Fibroblast of lung (primary cell): ENCODE results near the gene OR52I1. TPM values are rescaled to one million over a fixed set of nuclear protein-coding genes. Genes with fewer than 3 reads are reported as not detected.

Source experiments
- DNase-seq, 2 donors: peaks; one replicate each; pipeline versions ENCODE4 v3.0.0 to v3.0.0-alpha.2; 2010; ENCODE audit warnings: low read depth in 2 of 2
- H2AFZ ChIP-seq: 2 replicates; pipeline ENCODE4 v1.5.1; 2012; ENCODE audit warnings: low read length, control low read depth, inconsistent platforms
- H3K27ac ChIP-seq: 2 replicates; pipeline ENCODE4 v1.5.1; 2011; ENCODE audit warnings: low read length, control low read depth; ENCODE audit not compliant: insufficient read depth
- H3K27me3 ChIP-seq: 2 replicates; pipeline ENCODE4 v1.5.1; 2011; ENCODE audit warnings: mild to moderate bottlenecking, low read length; ENCODE audit not compliant: control insufficient read depth, insufficient read depth
- H3K36me3 ChIP-seq: 2 replicates; pipeline ENCODE4 v1.5.1; 2011; ENCODE audit warnings: low read length; ENCODE audit not compliant: control insufficient read depth, insufficient read depth
- H3K4me1 ChIP-seq: 2 replicates; pipeline ENCODE4 v1.5.1; 2011; ENCODE audit warnings: low read length; ENCODE audit not compliant: control insufficient read depth, insufficient read depth; ENCODE audit errors: extremely low read depth
- H3K4me2 ChIP-seq: 2 replicates; pipeline ENCODE4 v1.5.1; 2011; ENCODE audit warnings: low read length, control low read depth; ENCODE audit not compliant: insufficient read depth; ENCODE audit errors: extremely low read depth
- H3K4me3 ChIP-seq, 4 experiments: fragments of 200-600 bp in 1 of 4; sonication (generic) in 1 of 4; replicated peaks in 1 of 4; 2 replicates each; pipeline ENCODE4 v1.5.1; 2011 to 2016; ENCODE audit warnings: low read length in 4 of 4, low read depth in 3 of 4, mild to moderate bottlenecking in 3 of 4, control low read depth in 2 of 4, inconsistent platforms in 1 of 4, mixed read lengths in 1 of 4; ENCODE audit not compliant: insufficient read depth in 1 of 4; ENCODE audit errors: control extremely low read depth in 1 of 4
- H3K79me2 ChIP-seq: 2 replicates; pipeline ENCODE4 v1.5.1; 2012; ENCODE audit warnings: mild to moderate bottlenecking, low read length, inconsistent platforms; ENCODE audit not compliant: control insufficient read depth, insufficient read depth
- H3K9ac ChIP-seq: 2 replicates; pipeline ENCODE4 v1.5.1; 2011; ENCODE audit warnings: mild to moderate bottlenecking, low read length, control low read depth; ENCODE audit not compliant: insufficient read depth
- H3K9me3 ChIP-seq: 2 replicates; pipeline ENCODE4 v1.5.1; 2012; ENCODE audit warnings: low read depth, low read length; ENCODE audit not compliant: control insufficient read depth, insufficient read depth
- H4K20me1 ChIP-seq: 2 replicates; pipeline ENCODE4 v1.5.1; 2011; ENCODE audit warnings: low read length; ENCODE audit not compliant: control insufficient read depth, insufficient read depth; ENCODE audit errors: extremely low read depth
- EZH2 ChIP-seq: IDR thresholded peaks from 2 replicates; pipeline ENCODE4 v1.5.1; 2012; ENCODE audit warnings: low read length, control low read depth, mild to moderate bottlenecking; ENCODE audit errors: missing control alignments
- polyA plus RNA-seq, 2 donors: library from polyadenylated mRNA; depleted of rRNA in 1 of 2; stranded (reverse) in 1 of 2; unstranded in 1 of 2; fragments of >200 nt; gene quantifications; 2 replicates each; pipeline ENCODE4 v1.2.1, GENCODE V29; 2011 to 2012; ENCODE audit warnings: missing spikeins in 1 of 2
- total RNA-seq: library from RNA; depleted of rRNA; stranded (reverse); fragments of >200 nt; gene quantifications from 2 replicates; pipeline ENCODE4 v1.2.1, GENCODE V29; 2014
- TF ChIP-seq, protein P1 (sequence below), 2 donors: IDR thresholded peaks in 1 of 2; conservative IDR thresholded peaks in 1 of 2; 1 replicate in 1 of 2; 2 replicates in 1 of 2; pipeline ENCODE4 v1.5.1; 2011 to 2012; ENCODE audit warnings: low read length in 2 of 2, control low read depth in 1 of 2, inconsistent platforms in 1 of 2, low read depth in 1 of 2, mild to moderate bottlenecking in 1 of 2

OR52I1 gene
- total and polyA plus RNA-seq, 2 donors (not counting 1 experiment from before 2014, with no cell fraction given) = not detected

- Histone ChIP-seq H2AFZ (no peak overlapping the region), H3K9me3 (no peaks in the 10 kb centered on the region)
Measured at GRCh38 chr11:4547416-4547815, 46.4 kb upstream of the OR52I1 start.

DNA sequence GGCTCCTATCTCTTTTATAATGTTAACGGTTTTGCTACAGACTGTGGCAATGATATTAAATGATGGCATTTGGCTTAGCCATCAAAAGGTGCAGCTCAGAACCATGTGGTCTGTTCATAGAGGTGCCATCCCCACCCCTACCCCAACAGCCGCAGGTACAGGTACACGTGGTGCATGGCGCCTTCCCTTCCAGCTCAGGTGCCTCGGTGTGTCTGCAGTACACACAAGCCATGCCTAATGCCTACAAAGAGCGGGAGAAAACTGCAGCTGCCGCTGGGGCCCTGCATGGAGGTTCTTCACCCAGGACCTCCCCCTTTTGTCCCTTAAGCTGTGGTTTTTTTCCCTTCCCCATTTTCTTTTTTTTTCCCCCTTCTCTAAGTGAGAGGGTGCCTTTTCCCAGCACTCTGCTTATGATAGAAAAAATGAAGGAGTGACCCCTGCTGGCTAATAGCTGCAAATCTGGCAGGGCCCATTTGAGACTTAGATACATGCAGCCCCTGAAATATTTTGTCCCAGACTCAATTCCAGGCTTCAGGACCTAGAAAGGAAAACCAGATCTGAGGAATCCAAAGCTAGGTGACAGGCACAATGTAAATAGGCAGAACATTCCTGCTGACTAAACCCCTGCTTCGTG, 42.4 kb upstream of the OR52I1 start:
- H3K9ac ChIP-seq = no peak overlapping the region
- H4K20me1 ChIP-seq = no peaks in the 10 kb centered on the region
- TF ChIP-seq, protein P1, sequence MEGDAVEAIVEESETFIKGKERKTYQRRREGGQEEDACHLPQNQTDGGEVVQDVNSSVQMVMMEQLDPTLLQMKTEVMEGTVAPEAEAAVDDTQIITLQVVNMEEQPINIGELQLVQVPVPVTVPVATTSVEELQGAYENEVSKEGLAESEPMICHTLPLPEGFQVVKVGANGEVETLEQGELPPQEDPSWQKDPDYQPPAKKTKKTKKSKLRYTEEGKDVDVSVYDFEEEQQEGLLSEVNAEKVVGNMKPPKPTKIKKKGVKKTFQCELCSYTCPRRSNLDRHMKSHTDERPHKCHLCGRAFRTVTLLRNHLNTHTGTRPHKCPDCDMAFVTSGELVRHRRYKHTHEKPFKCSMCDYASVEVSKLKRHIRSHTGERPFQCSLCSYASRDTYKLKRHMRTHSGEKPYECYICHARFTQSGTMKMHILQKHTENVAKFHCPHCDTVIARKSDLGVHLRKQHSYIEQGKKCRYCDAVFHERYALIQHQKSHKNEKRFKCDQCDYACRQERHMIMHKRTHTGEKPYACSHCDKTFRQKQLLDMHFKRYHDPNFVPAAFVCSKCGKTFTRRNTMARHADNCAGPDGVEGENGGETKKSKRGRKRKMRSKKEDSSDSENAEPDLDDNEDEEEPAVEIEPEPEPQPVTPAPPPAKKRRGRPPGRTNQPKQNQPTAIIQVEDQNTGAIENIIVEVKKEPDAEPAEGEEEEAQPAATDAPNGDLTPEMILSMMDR (conservative IDR thresholded peaks at IDR 0.05 in 1 of 2, IDR thresholded peaks at IDR 0.05 in 1 of 2; ENCODE audit: low read depth in 1 of 2, low read length in 2 of 2) = peak; percentile 14 to 43
- no peak for TF ChIP-seq EZH2
- no peak overlapping the region for H2AFZ ChIP-seq
- H3K36me3 ChIP-seq = no peaks in the 10 kb centered on the region
- no peak for DNase-seq
- no peak overlapping the region for H3K4me3 ChIP-seq
- H3K4me1 ChIP-seq = no peaks in the 10 kb centered on the region
- H3K27me3 ChIP-seq = no peaks in the 10 kb centered on the region
- no peak overlapping the region for H3K27ac ChIP-seq
- no peaks in the 10 kb centered on the region for H3K79me2 ChIP-seq
- no peak overlapping the region for H3K4me2 ChIP-seq
- H3K9me3 ChIP-seq = no peaks in the 10 kb centered on the region

More at GRCh38 chr11:4547416-4547815, 46.4 kb upstream of the OR52I1 start:
- no peaks in the 10 kb centered on the region for H3K36me3 ChIP-seq
- no peaks in the 10 kb centered on the region for H3K27me3 ChIP-seq
- H3K79me2 ChIP-seq = no peaks in the 10 kb centered on the region
- H3K4me1 ChIP-seq = no peaks in the 10 kb centered on the region
- no peak overlapping the region for H3K4me2 ChIP-seq
- TF ChIP-seq, protein P1 (conservative IDR thresholded peaks at IDR 0.05 in 1 of 2, IDR thresholded peaks at IDR 0.05 in 1 of 2; ENCODE audit: low read depth in 1 of 2, low read length in 2 of 2) = no peak
- TF ChIP-seq EZH2 = no peak
- DNase-seq = no peak
- H3K9ac ChIP-seq = no peak overlapping the region
- H3K4me3 ChIP-seq = no peak overlapping the region
- H4K20me1 ChIP-seq = no peaks in the 10 kb centered on the region
- no peak overlapping the region for H3K27ac ChIP-seq

DNA sequence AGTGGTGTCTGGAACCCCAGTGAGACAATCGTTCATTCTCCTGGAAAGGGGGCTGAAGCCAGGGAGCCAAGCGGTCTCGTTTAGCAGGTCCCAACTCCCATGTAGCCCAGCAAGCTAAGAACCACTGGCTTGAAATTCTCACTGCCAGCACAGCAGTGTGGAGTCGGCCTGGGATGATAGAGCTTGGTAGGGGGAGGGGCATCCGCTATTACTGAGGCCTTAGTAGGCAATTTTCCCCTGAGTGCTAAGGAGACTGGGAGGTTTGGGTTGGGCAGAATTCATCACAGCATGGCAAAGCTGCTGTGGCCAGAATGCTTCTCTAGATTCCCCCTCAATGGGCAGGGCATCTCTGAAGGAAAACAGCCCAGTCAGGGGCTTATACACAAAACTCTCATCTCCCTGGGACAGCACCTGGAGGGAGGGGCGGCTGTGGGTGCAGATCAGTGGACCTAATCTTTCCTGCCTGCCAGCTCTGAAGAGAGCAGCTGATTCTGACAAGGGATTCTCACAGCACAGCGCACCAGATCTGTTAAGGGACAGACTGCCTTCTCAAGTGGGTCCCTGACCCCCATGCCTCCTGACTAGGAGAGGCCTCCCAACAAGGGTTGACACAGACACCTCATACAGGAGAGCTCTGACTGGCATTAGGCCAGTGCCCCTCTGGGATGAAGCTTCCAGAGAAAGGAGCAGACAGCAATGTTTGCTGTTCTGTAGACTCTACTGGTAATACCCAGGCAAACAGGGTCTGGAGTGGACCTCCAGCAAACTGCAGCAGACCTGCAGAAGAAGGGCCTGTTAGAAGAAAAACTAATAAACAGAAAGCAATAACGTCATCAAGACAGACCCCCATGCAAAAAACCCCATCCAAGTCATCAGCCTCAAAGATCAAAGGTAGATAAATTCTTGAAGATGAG, 34.1 kb upstream of the OR52I1 start:
- Histone ChIP-seq H3K4me2 (no peak overlapping the region), H3K9ac (no peak overlapping the region), H2AFZ (no peak overlapping the region), H3K4me1 (no peaks in the 10 kb centered on the region), H4K20me1 (no peaks in the 10 kb centered on the region), H3K9me3 (no peaks in the 10 kb centered on the region), H3K27me3 (no peaks in the 10 kb centered on the region), H3K79me2 (no peaks in the 10 kb centered on the region), H3K4me3 (no peak overlapping the region), H3K27ac (no peak overlapping the region), H3K36me3 (no peaks in the 10 kb centered on the region)
- TF ChIP-seq, protein P1 (conservative IDR thresholded peaks at IDR 0.05 in 1 of 2, IDR thresholded peaks at IDR 0.05 in 1 of 2; ENCODE audit: low read depth in 1 of 2, low read length in 2 of 2) = no peak
- TF ChIP-seq EZH2 = no peak
- no peak for DNase-seq
